ENCODE data around the gene FAM185A. TPM values are rescaled to one million over a fixed set of nuclear protein-coding genes. Genes with fewer than 3 reads are reported as not detected.

The FAM185A gene
- total RNA-seq, 1 experiment from 2014 or later = 8.9 TPM

DNA sequence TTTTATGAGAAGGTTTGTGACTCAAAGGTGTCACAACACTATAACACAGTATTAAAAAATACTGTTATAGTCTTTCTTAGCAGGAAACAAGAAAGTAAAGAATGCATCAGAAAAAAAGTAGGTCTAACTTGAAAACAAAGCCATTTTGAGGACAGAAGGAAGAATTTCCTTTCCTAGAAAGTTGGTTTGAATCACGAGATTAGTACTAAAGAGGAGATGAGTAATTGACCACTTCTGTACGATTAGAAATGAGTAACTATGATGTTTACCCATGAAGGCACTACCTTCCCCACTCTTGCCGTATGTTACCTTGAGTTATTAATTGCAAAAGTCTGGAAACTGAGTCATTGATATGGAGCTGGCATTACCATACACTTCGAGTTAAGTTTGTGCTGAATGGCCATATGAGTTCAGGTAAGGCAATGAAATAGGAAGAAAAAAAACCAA, 65.2 kb downstream of the FAM185A start:
- ChIA-PET POLR2A (no interaction called here), CTCF (no interaction called here)
- no peaks in the 10 kb centered on the region for H3K27me3 ChIP-seq (ENCODE audit: control insufficient read depth, insufficient read depth, low read length)
- in situ Hi-C loops (cut with HindIII; ENCODE audit: low pct_unique_long_range_greater_than_20kb, low sequenced_read_pairs) = no loop called here
- no peaks in the 10 kb centered on the region for H3K9me3 ChIP-seq (ENCODE audit: control insufficient read depth, insufficient read depth, low read depth, low read length)
- ATAC-seq (no peak), DNase-seq (ENCODE audit: low read depth, low spot score) (no peak)
- no peak overlapping the region for H3K27ac ChIP-seq (ENCODE audit: low read length)
- no peak overlapping the region for H3K4me3 ChIP-seq (ENCODE audit: low read depth in 2 of 2, low read length in 2 of 2)
- no TSS peak for BruUV-seq (replicated peaks)
- H3K4me1 ChIP-seq (ENCODE audit: control insufficient read depth, insufficient read depth, low read length) = no peaks in the 10 kb centered on the region
- TF ChIP-seq POLR2AphosphoS5 (IDR thresholded peaks at IDR 0.05; ENCODE audit: low read depth, low read length) (no peak), SIN3A (IDR thresholded peaks at IDR 0.05; ENCODE audit: borderline replicate concordance, insufficient read depth, low read depth, low read length) (no peak)
- TF ChIP-seq, protein P1, sequence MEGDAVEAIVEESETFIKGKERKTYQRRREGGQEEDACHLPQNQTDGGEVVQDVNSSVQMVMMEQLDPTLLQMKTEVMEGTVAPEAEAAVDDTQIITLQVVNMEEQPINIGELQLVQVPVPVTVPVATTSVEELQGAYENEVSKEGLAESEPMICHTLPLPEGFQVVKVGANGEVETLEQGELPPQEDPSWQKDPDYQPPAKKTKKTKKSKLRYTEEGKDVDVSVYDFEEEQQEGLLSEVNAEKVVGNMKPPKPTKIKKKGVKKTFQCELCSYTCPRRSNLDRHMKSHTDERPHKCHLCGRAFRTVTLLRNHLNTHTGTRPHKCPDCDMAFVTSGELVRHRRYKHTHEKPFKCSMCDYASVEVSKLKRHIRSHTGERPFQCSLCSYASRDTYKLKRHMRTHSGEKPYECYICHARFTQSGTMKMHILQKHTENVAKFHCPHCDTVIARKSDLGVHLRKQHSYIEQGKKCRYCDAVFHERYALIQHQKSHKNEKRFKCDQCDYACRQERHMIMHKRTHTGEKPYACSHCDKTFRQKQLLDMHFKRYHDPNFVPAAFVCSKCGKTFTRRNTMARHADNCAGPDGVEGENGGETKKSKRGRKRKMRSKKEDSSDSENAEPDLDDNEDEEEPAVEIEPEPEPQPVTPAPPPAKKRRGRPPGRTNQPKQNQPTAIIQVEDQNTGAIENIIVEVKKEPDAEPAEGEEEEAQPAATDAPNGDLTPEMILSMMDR (IDR thresholded peaks at IDR 0.05) = no peak
- TF ChIP-seq, protein P2, sequence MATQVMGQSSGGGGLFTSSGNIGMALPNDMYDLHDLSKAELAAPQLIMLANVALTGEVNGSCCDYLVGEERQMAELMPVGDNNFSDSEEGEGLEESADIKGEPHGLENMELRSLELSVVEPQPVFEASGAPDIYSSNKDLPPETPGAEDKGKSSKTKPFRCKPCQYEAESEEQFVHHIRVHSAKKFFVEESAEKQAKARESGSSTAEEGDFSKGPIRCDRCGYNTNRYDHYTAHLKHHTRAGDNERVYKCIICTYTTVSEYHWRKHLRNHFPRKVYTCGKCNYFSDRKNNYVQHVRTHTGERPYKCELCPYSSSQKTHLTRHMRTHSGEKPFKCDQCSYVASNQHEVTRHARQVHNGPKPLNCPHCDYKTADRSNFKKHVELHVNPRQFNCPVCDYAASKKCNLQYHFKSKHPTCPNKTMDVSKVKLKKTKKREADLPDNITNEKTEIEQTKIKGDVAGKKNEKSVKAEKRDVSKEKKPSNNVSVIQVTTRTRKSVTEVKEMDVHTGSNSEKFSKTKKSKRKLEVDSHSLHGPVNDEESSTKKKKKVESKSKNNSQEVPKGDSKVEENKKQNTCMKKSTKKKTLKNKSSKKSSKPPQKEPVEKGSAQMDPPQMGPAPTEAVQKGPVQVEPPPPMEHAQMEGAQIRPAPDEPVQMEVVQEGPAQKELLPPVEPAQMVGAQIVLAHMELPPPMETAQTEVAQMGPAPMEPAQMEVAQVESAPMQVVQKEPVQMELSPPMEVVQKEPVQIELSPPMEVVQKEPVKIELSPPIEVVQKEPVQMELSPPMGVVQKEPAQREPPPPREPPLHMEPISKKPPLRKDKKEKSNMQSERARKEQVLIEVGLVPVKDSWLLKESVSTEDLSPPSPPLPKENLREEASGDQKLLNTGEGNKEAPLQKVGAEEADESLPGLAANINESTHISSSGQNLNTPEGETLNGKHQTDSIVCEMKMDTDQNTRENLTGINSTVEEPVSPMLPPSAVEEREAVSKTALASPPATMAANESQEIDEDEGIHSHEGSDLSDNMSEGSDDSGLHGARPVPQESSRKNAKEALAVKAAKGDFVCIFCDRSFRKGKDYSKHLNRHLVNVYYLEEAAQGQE (IDR thresholded peaks at IDR 0.05; ENCODE audit: insufficient read depth in 1 of 2, low read depth in 2 of 2, low read length in 1 of 2) = no peak
- no peaks in the 10 kb centered on the region for H3K36me3 ChIP-seq (ENCODE audit: control insufficient read depth, insufficient read depth, low read length)
- intact Hi-C loops (cut with micrococcal nuclease; ENCODE audit: unreplicated experiment) = no loop called here

- in situ Hi-C loops (cut with HindIII; ENCODE audit: low pct_unique_long_range_greater_than_20kb, low sequenced_read_pairs) = no loop called here
- Histone ChIP-seq H3K4me1 (ENCODE audit: control insufficient read depth, insufficient read depth, low read length) (no peaks in the 10 kb centered on the region), H3K27me3 (ENCODE audit: control insufficient read depth, insufficient read depth, low read length) (no peaks in the 10 kb centered on the region), H3K27ac (ENCODE audit: low read length) (no peak overlapping the region), H3K9me3 (ENCODE audit: control insufficient read depth, insufficient read depth, low read depth, low read length) (no peaks in the 10 kb centered on the region), H3K36me3 (ENCODE audit: control insufficient read depth, insufficient read depth, low read length) (no peaks in the 10 kb centered on the region), H3K4me3 (ENCODE audit: low read depth in 2 of 2, low read length in 2 of 2) (no peak overlapping the region)
- TF ChIP-seq TCF7L2 (IDR thresholded peaks at IDR 0.05; ENCODE audit: low read depth, low read length) = no peak
- TF ChIP-seq, protein P1 (IDR thresholded peaks at IDR 0.05) = no peak
- no peak for TF ChIP-seq POLR2AphosphoS5 (IDR thresholded peaks at IDR 0.05; ENCODE audit: low read depth, low read length)
- TF ChIP-seq, protein P2 (IDR thresholded peaks at IDR 0.05; ENCODE audit: insufficient read depth in 1 of 2, low read depth in 2 of 2, low read length in 1 of 2) = no peak
- TF ChIP-seq SIN3A (IDR thresholded peaks at IDR 0.05; ENCODE audit: borderline replicate concordance, insufficient read depth, low read depth, low read length) = no peak
- BruUV-seq (replicated peaks) = no TSS peak
- ChIA-PET POLR2A (no interaction called here), CTCF (no interaction called here)
- no peak for ATAC-seq
- no peak for DNase-seq (ENCODE audit: low read depth, low spot score)
- intact Hi-C loops (cut with micrococcal nuclease; ENCODE audit: unreplicated experiment) = no loop called here
Measured at GRCh38 chr7:102817616-102818573, 69.1 kb downstream of the FAM185A start.

Data from Panc1 (cell line).